GM15510 (cell line): Measurements from ENCODE around the gene KNCN.

ENCODE experiments used
- POLR2A ChIP-seq: IDR thresholded peaks from 3 replicates; pipeline ENCODE4 v1.6.1; 2011; ENCODE audit warnings: borderline replicate concordance; ENCODE audit not compliant: insufficient read length; ENCODE audit errors: extremely low read depth

KNCN gene

DNA sequence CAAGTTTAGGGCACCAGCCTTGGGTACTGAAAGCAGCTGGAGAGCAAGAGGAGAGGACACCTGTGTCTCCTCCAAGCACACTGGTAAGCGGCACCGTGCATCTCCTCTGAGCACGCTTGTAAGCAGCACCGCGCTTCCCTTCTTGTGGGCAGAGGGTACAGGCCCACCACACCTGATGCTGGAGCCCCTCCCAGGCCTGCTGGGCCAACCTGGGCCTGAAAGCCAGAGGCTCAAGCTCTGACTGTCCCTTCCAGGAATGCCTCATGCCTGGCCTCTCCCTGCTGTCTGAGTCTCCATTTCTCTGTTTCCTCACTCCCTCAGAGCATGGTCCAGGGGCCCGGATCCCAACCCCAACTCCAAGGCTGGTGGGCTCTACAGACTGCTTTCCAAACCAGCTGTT, 35.9 kb downstream of the KNCN start:
- no peak for TF ChIP-seq POLR2A

DNA sequence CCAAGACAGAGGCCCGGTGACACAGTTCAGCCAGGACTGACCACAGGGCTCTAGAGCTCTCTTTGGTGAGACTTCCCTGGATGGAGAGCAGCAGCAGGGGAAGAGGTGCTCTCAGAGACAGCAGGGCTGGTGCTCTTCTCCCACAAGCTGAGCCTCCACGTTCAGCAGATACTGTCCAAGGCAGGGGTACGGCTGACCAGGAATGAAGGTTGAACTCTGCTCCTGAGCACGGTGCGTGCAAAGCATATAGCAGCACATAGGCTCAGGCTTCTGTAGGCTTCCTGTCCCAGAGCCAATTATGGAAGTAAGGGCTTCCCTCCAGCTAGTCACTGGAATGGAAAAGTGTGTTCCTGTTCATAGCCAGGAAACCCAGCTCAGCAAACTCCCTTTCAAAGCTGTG, 37.9 kb downstream of the KNCN start:
- no peak for TF ChIP-seq POLR2A

DNA sequence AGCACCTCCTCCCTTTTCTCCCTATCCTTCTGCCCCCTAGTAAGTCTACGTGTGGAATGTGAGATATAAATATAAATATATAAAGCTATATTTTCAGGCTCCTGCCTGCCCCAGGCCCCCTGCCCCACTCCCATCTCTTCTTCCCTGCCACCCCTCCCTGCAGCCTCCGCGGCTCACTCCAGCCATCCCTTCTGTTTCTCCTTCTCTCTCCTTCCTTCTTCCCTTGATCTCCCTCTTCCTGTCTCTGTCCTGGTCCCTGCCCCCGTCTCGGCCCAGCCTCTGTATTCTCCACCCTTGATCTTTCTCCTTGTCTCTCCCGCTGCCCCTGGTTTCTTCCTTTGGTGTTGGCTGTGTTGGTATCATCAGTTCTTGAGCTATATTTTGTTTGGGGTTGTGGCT, 38.7 kb downstream of the KNCN start:
- no peak for TF ChIP-seq POLR2A

DNA sequence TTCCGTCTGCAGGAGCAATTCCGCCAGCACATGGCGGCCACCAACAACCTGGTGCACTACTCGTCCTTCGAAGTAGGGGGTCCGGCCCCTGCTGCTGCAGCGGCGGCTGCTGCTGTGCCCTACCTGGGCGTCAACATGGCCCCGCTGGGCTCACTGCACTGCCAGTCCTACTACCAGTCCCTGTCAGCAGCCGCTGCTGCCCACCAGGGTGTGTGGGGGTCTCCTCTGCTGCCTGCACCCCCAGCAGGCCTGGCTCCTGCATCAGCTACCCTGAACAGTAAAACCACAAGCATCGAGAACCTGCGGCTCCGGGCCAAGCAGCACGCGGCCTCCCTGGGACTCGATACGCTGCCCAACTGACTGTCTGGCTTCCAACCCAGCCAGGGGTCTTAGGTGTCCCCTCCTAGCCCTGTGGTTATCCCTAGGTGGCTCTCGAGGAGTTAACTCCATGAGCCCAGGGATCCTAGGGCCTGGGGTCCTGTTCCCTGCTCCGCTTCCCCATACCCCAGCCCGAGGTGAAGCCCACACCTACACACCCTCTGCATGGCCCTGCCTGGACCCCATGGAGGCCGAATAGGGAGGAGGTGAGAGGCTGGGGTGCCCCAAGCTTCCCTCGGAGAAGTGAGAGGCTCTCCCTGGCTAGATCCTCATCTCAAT, 39.2 kb downstream of the KNCN start:
- TF ChIP-seq POLR2A, result no peak

DNA sequence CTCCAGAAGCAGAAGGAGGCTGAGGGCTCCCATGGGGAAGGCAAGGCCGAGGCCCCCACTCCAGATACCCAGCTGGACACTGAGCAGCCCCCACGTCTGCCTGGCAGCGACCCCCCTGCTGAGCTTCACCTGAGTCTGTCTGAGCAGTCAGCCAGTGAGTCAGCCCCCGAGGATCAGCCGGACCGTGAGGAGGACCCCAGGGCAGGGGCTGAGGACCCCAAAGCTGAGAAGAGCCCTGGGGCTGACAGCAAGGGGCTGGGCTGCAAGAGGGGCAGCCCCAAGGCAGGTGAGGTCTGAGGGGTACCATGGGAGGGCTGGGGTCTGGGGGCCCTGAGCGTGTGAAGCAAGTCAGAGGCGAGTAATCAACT, 40.5 kb downstream of the KNCN start:
- no peak for TF ChIP-seq POLR2A

DNA sequence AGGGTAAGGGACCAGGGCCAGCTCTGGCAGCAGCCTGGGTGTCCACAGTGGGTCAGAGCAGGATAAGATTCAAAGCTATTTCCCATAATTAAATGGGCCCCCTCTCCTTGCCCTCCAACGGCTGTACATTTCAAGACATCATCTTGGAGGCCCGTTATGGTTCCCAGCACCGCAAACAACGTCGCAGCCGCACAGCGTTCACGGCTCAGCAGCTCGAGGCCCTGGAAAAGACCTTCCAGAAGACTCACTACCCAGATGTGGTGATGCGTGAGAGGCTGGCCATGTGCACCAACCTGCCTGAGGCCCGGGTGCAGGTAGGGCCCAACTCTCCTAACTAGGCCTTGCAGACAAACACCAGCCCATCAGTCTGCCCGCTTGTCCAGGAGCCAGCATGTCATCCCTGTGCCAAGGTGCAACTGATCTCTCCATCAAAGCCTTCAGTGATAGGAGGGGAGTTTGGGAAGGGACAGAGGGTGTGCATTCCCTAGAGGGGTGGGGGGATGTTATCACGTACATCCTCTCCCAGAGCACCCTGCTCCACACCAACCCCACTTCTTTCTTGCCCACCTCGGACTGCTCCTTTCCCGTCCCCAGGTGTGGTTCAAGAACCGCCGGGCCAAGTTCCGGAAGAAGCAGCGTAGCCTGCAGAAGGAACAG, 41.0 kb downstream of the KNCN start:
- no peak for TF ChIP-seq POLR2A

DNA sequence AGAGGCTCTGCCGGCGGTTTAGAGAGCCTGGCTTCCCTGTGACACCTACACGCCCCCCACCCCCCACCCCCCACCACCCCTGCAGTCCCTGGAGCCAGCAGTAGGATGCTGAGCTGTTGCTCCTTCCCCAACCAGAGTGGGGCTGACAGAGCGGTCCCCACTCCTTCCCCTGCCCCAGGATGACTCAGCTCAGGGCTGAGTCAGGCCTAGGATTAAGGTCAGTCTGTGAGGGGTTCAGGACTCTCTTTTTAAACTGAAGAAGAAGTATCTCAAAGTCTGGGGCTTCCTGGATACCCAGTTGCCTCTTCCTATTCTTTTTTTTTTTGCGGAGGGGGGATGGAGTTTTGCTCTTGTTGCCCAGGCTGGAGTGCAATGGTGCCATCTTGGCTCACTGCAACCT, 42.7 kb downstream of the KNCN start:
- no peak for TF ChIP-seq POLR2A

DNA sequence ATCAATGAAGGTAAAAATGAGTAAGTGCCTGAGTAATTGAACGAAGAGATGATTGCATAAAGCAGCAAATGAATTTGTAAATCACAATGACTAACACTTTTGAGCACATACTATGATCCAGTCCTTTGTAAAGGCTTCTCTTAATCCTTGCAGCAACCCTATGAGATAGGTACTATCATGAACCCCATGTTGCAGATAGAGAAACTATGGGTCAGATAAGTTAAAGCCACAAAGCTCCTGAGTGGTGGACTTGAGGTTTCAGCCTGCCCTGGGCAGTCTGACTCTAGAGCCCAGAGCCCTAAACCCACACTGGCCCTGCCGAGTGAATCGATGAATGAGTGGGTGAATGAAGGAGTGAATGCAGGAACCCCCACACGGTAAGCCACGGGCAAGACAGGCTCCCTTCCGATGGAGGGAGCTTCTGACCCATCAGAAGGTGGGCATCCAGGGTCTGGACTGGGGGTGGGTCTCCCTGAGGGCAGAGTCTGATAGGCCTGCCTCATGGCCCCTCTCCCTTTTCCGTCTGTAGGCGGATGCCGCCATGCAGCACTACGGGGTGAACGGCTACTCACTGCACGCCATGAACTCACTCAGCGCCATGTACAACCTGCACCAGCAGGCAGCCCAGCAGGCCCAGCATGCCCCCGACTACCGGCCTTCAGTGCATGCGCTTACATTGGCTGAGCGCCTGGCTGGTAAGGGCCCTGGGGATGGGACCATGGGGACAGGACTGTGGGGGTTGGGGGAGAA, 44.8 kb downstream of the KNCN start:
- TF ChIP-seq POLR2A, result no peak

DNA sequence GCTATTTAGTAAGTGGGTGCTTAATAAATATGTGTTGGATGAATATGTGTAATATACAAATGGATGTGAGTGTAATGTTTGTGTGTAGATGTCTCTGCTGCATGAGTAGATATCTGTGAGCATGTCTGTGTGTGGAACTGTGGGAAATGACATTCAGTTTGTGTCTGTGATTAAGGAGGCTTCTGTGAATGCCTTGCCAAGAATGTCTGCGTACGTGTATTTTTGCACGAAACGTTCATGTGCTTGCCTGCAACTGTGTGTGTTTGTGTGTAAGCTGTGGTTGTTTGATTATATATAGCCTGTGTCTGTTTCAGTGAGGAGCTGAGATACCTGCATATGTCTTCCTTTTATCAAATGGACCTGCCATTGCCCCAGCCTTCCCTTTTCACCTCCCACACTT, 48.0 kb downstream of the KNCN start:
- no peak for TF ChIP-seq POLR2A

DNA sequence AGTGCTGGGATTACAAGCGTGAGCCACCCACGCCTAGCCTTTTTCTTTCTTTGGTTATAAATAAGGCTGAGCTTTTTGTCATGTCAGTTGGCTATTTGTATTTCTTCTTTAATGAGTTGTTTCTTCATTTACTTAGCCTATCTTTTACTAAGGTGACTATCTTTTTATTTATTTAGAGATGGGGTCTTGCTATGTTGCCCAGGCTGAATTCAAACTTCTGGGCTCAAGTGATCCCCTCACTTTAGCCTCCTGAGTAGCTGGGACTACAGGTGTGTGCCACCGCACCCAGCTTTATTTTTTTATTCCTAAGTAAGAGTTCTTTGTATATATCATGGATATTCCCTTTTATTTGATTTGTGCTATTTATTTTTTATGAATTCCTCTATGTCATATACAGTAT, 49.9 kb downstream of the KNCN start:
- no peak for TF ChIP-seq POLR2A

DNA sequence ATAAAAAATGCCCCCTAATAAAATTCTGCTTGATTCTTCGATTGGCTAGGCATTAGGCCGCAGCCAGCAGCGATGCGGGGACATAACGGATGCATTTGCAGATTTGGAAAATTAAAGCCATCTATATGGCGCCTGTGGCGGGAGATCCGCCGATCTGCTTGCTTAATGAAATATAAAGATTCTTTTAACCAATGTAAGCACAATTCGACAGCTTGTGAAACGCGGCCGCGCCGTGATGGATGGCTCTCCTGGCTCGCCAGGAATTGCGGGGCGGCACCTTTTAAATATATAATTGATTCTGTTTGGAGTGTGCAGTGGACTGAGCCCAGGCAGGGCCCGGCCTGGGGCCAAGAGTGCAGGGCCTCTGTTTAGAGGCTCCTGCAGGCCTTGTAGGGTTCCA, 53.8 kb downstream of the KNCN start:
- no peak for TF ChIP-seq POLR2A

DNA sequence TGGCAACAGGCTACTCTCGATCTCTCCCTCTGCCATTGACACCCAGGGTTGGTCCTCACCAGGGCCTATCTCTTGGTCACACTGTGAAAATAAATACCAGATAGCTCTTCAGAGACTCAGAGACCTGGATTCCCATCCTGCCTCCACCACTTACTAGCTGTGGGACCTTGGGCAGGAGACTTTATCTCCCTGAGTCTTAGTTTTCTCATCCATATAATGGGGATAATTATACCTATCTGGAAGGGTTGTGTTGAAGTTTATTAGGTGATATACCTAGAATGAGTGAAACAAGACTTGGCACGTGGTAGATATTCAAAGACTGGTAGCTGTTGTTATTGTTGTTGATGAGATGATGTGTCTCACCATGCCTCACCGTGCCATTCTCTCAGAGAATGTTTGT, 54.4 kb downstream of the KNCN start:
- TF ChIP-seq POLR2A, result no peak

DNA sequence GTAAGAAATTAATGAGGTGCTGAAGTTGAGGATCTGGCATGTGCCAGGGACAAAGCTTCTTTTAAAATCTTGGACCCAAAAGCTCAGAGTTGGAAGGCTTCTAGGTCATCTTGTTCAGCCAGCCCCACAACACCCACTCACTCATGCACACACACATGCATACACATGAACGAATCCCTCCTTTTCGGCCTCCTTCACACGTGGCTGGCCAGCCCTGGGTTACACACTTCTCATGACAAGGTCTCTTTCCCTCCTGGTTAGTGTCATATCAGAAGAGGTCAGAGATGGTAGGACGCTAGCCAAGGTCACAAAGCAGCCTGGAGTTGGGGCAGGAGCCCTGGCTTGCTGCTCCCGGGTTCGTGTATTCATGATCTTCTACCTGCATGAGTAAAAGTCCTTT, 54.9 kb downstream of the KNCN start:
- no peak for TF ChIP-seq POLR2A

DNA sequence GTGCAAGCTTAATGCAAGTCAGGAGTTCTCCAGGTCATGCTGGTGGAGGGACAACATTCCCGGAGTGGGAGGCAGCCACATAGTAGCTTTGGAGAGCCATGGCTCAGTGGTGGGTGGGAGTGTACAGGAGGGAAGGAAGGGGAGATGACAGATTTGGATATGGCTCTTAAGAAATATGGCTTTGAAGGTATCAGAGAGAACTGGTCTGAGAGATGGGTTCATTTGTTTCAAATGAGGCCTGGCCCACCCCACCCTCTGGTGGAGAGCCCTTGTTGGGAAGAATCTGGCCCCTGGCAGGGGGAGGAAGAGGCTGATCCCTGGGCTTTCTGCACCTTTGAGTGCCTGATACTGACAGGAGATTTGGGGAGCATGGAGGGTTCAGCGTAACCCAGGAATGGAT, 55.7 kb downstream of the KNCN start:
- TF ChIP-seq POLR2A, result no peak
